Measurements from ENCODE around the gene AIPL1.

GRCh38 chr17:6439951-6440350 is 5.0 kb upstream of the AIPL1 start:
- TF ChIP-seq CTCF (IDR thresholded peaks at IDR 0.05) (no peak), MXD4 (CRISPR knock-in tag; IDR thresholded peaks at IDR 0.05; ENCODE audit: borderline replicate concordance) (no peak), ZBTB43 (CRISPR knock-in tag; IDR thresholded peaks at IDR 0.05) (no peak), AR (CRISPR knock-in tag; IDR thresholded peaks at IDR 0.05) (no peak), NFE2L1 (CRISPR knock-in tag; IDR thresholded peaks at IDR 0.05) (no peak), GRHL2 (CRISPR knock-in tag; IDR thresholded peaks at IDR 0.05; ENCODE audit: insufficient replicate concordance, severe bottlenecking) (no peak), MAX (CRISPR knock-in tag; IDR thresholded peaks at IDR 0.05) (no peak), NR3C1 (CRISPR knock-in tag; conservative IDR thresholded peaks at IDR 0.05; ENCODE audit: low read depth) (no peak), CREM (CRISPR knock-in tag; IDR thresholded peaks at IDR 0.05) (no peak)

Measured in WTC11 (cell line).